Astrocyte of the spinal cord (primary cell): ENCODE measurements around the gene MYL4.

Experiments used
- DNase-seq: peaks from one replicate; pipeline ENCODE4 v3.0.0; 2011; ENCODE audit warnings: low read depth, low spot score
- H3K4me3 ChIP-seq: 2 replicates; pipeline ENCODE4 v1.5.1; 2011; ENCODE audit warnings: low read depth, mild to moderate bottlenecking, low read length, moderate library complexity
- CTCF ChIP-seq: IDR thresholded peaks from 2 replicates; pipeline ENCODE4 v1.5.1; 2012; ENCODE audit warnings: low read depth, mild to moderate bottlenecking, low read length, inconsistent platforms
- in situ Hi-C: cut with HindIII; loops from 2 replicates; pipeline ENCODE4 v1.10.0; 2017; ENCODE audit warnings: low sequenced_read_pairs

The MYL4 gene

GRCh38 chr17:47224966-47225365, 15.8 kb downstream of the MYL4 start:
- TF ChIP-seq CTCF, result no peak
- no peak overlapping the region for H3K4me3 ChIP-seq
- DNase-seq, result no peak
- in situ Hi-C loops, result no loop called here

- H3K4me3 ChIP-seq, result no peak overlapping the region
- no peak for TF ChIP-seq CTCF
- DNase-seq, result peak; percentile 92
- in situ Hi-C loops, result no loop called here
Observed at GRCh38 chr17:47225436-47225858, 16.3 kb downstream of the MYL4 start.

- no peak overlapping the region for H3K4me3 ChIP-seq
- DNase-seq, result peak; percentile 43
- in situ Hi-C loops, result no loop called here
- no peak for TF ChIP-seq CTCF
Observed at GRCh38 chr17:47225911-47226688, 17.0 kb downstream of the MYL4 start.

- in situ Hi-C loops, result no loop called here
- no peak for TF ChIP-seq CTCF
- no peak overlapping the region for H3K4me3 ChIP-seq
- no peak for DNase-seq
Observed at GRCh38 chr17:47227862-47228261, 18.7 kb downstream of the MYL4 start.

GRCh38 chr17:47229535-47230443, 20.6 kb downstream of the MYL4 start:
- peak; percentile 100 for TF ChIP-seq CTCF
- H3K4me3 ChIP-seq, result peak overlapping the region; percentile 12
- in situ Hi-C loops, result no loop called here
- peak; percentile 94 for DNase-seq

- in situ Hi-C loops, result no loop called here
- DNase-seq, result no peak
- no peak for TF ChIP-seq CTCF
- H3K4me3 ChIP-seq, result no peak overlapping the region
Observed at GRCh38 chr17:47230864-47231263, 21.7 kb downstream of the MYL4 start.
